Left renal pelvis (tissue), 4 donors: ENCODE data around the gene DCTPP1. TPM values are rescaled to one million over a fixed set of nuclear protein-coding genes. Genes with fewer than 3 reads are reported as not detected.

Source experiments
- DNase-seq, 4 donors: peaks; one replicate each; pipeline ENCODE4 v3.0.0-alpha.2; 2013; ENCODE audit warnings: low read depth in 4 of 4, low spot score in 3 of 4
- polyA plus RNA-seq, 4 donors: library from polyadenylated mRNA; unstranded; fragments of 120-200 nt; gene quantifications; one replicate each; pipeline ENCODE4 v1.2.1, GENCODE V29; 2013; ENCODE audit not compliant: insufficient read length in 4 of 4

Gene DCTPP1
- polyA plus RNA-seq, 4 donors: 31.4 to 50.4 (median 41.3) TPM

DNA sequence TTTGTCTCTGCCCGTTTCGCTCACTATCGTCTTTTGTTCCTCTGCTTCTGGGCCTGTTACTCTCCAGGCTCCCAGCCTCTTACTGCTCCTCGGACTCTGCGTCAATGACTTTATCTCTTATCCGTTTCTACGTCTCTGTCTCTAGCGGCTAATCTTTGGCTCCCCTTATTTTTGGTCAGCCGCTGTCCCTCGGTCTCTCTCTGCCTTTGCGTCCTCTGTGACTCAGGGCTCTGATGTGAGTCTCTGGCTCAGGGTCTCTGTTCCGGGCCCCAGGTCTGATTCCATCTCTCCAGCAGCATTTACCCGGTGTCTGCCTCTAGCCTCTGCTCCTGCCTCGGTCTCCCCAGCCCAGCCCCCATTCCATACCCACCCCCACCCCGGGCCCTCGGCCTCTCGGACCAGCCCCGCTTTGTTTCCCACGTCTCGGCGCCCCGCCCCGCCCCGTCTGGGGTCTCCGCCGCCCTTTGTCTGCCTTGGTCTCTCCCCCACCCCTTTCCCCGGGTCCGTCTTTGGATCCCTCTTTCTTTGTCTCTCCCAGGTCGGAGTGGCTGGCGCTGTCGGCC lies 35.2 kb downstream of the DCTPP1 start:
- DNase-seq: no peak

- no peak for DNase-seq
Measured at GRCh38 chr16:30383521-30383920, 46.3 kb downstream of the DCTPP1 start.

DNA sequence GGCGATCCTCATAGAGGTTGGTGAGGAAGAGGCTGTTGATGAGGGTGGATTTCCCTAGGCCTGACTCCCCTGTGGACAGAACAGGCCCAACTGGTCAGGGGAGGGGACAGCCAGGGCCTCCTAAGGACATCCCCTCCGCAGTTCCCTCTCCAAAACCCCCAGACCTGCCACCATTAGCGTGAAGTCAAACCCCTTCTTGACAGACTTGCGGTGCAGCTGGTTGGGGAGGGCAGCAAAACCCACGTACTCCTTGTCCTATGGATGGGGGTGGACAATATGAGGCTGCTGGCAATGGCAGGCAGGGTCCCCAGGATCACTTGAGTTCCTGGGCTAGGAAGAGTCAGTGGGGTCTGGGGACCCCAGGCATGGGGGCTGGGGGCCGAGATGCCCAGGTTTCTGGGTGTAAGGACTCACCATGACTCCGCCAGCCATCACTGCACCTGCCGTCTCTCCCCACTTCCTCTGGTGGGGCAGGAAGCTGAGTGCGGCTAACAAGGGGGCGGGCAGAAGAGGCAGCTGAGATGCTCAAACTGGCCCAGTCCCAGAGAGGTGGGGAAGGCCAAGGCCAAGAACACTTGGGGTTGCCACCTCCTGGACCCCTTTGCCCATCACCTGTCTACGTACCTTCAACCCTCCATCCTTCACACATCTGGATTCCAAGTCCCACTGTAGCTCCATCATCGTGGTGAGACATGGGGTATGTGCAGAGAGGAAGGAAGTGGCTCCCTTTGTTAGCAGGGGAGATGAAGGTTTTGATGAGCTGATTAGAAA lies 47.5 kb downstream of the DCTPP1 start, which contains the start of gene SEPTIN1:
Gene SEPTIN1, minus strand, starts transcription at position 451 of the 771 bp plus-strand sequence. Its CDS starts 19 bp downstream, at position 432.
- DNase-seq: no peak

DNA sequence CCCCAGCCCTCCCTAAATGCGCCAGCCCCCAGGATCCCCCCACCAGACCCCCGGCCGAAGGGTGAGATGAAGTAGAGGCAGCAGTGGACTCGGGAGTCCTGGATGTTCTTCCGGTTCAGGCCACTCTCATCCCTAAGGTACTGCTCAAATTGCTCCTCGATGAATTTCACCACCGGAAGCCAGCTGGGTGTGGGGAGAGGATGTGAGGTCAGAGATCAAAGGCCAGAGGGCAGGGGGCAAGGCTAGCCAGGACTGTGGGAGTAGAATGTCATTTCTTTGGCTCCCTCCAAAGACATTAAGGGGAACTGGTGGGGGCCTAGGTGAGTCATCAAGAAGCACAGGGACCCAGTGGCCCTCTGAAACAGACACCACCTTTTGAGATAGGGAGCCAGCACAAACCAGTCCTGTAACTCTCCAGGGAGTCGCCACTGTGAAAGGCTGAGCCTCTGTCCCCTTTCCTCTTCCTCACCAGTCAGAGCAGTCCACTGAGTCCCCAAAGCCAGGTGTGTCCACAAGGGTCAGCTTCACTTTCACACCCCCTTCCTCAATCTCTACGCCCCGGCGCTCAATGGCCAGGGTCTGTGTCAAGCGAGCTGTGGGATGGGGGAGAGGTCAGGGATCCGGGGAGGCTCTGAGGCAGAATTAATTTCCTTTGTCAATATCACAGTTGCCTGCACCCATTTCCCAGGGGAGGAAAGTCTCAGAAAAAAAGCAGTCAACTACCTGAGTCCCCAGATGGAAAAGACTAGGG lies 48.4 kb downstream of the DCTPP1 start:
- DNase-seq: no peak

DNA sequence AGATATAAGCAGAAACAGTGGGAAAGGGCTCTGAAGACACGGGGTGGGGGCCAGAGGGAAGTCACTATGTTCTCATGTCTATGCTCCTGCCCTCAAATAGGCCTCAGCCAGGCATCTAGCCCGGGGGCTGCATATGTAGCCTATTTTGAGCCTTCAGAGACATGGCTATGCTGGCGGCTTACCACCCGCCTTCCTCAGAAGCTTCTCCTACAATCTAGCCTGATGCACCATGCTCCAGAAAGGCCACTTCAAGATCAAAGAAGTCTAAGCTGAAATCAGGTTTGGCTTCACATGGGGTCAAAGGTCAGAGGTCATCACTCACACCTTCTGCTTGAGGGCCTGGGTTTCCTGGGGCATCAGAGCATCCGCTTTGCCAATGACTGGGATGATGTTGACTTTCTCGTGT lies 49.0 kb downstream of the DCTPP1 start:
- no peak for DNase-seq

GRCh38 chr16:30380072-30380802 lies 49.6 kb downstream of the DCTPP1 start:
- no peak for DNase-seq

DNA sequence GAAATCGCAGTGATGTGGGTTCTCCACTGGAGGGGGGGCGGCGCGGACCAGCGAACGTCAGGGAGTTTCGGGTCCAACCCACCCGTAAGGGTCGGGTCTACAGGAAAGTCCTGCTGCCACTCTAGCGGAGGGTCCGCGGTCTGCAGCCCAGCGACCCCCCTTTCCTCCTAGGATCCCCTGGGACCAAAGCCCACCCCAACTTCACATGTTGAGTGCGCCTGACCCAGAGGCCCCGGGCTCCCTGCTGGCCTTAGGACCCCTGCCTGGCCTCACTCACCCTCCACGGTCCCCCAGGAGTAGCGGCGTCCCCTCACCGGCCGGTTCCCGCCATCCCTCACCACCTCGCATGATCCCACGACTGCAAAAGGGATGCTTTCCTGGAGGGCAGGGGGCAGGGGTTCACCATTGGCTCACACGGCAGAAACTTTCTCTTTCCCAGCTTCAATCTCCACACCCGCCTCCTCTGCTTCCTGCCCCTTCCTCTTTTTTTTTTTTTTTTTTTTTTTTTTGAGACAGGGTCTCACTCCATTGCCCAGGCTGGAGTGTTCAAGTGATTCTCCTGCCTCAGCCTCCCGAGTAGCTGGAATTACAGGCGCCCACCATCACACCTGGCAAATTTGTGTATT lies 50.6 kb downstream of the DCTPP1 start:
- DNase-seq: no peak

DNA sequence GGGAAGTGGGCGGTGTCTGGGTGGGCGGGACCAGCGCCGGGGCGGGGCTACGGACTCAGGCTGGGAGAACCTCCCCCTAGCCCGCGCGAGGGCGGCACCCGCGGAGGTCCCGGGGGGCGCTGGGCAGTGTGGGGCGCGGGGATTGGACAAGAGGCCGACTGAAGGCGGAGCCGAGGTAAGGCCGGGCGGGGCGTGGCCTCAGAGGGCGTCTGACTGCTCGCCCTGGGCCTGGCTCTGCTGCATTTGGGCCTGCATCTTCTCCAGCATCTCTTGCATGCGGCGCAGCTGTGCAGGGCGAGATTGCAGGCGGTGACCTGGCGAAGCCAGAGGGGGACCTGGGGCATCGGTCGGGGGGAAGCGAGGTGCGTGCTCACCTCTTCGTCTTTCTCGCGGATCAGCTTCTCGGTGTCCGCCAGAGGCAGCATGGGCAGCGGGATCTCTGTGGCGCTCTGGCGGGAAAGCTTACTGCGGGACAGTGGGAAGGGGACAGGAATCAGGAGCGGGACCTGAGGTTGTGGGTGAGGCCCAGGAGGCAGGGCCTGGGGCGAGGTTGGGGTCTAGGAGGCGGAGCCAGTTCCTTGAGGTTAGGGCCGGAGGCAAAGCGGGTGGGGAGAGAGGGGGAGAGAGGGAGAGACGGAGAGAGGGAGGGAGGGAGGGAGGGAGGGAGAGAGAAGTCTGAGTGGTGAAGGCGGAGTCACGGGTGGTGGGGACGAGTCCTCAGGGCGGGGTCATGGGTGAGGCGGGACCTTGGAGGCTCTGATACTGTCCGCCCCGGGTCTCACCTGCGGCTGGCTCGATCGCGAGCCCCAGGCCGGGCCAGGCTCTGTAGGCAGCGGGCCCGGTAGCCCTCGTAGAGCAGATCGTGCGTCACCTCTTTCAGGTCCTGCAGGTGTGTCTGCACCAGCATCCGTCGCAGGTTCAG lies 51.3 kb downstream of the DCTPP1 start:
- peak; percentile 91 to 98 (median 96) for DNase-seq

DNA sequence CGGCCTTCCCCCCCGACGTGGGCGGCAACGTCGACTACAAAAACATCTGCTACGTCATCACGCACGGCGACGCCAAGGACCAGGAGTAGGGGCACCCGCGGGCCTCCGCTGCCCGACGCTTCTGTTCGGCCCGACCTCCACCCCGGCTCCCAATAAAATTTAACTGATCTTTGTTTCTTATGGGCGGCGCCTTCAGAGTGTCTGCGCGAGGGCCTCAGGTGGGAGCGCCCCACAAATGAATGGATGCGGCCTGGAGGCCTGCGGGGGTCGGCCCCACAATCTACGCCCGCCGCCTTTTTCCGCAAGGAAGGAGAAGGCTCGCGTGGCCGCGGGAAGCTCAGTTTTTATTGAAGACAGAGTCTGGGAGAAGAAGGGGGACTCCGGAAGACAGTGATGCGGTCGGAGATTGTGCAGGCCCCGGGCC lies 52.0 kb downstream of the DCTPP1 start:
- DNase-seq: peak in 2 of 4 donors; percentile 75 to 79

- no peak for DNase-seq
Measured at GRCh38 chr16:30377050-30377811, 52.6 kb downstream of the DCTPP1 start.

- no peak for DNase-seq
Measured at GRCh38 chr16:30376461-30376902, 53.3 kb downstream of the DCTPP1 start.

GRCh38 chr16:30375864-30376263 lies 54.0 kb downstream of the DCTPP1 start:
- no peak for DNase-seq

- DNase-seq: no peak
Measured at GRCh38 chr16:30374538-30374937, 55.3 kb downstream of the DCTPP1 start, which contains the start of gene MYL11. TSS of gene MYL11 (plus strand) at chr16:30374802. CDS start at chr16:30374858, 56 bp downstream.

Other genes with a start within 250 kb of the DCTPP1 start
- 10 to 100 TPM in 2 of 4 donors, 1 to 10 TPM in 2; 8.1 to 18.0 (median 12.7) TPM for gene CORO1A, start 246.4 kb downstream of the DCTPP1 start, polyA plus RNA-seq
- gene BOLA2B, start 236.4 kb downstream of the DCTPP1 start, polyA plus RNA-seq: 10 to 100 TPM; 13.0 to 38.3 (median 19.8) TPM
- gene SLX1A, start 236.2 kb downstream of the DCTPP1 start, polyA plus RNA-seq: 10 to 100 TPM in 3 of 4 donors, 1 to 10 TPM in 1; 8.4 to 50.3 (median 16.4) TPM
- 10 to 100 TPM in 1 of 4 donors, 1 to 10 TPM in 3; 5.2 to 14.4 (median 8.6) TPM for gene SULT1A3, start 230.8 kb downstream of the DCTPP1 start, polyA plus RNA-seq
- gene NPIPB13, start 181.6 kb downstream of the DCTPP1 start, polyA plus RNA-seq: 10 to 100 TPM in 2 of 4 donors, 1 to 10 TPM in 2; 3.5 to 18.0 (median 10.2) TPM
- gene CD2BP2, start 74.7 kb downstream of the DCTPP1 start, polyA plus RNA-seq: 10 to 100 TPM; 42.1 to 56.7 (median 55.7) TPM
- gene TBC1D10B, start 59.5 kb downstream of the DCTPP1 start, polyA plus RNA-seq: 10 to 100 TPM; 28.2 to 44.1 (median 34.2) TPM
- gene MYL11, start 55.2 kb downstream of the DCTPP1 start, polyA plus RNA-seq: 1 to 10 TPM in 3 of 4 donors, not detected in 1; 1.2 to 1.4 (median 1.2) TPM
- gene SEPTIN1, start 47.5 kb downstream of the DCTPP1 start, polyA plus RNA-seq: 1 to 10 TPM; 1.3 to 4.0 (median 2.1) TPM
- gene ZNF48, start 34.6 kb downstream of the DCTPP1 start, polyA plus RNA-seq: 10 to 100 TPM; 10.1 to 15.4 (median 13.1) TPM
- gene ZNF771, start 22.4 kb downstream of the DCTPP1 start, polyA plus RNA-seq: 10 to 100 TPM in 1 of 4 donors, 1 to 10 TPM in 3; 4.6 to 10.0 (median 5.2) TPM
- 10 to 100 TPM; 31.6 to 94.3 (median 89.1) TPM for gene SEPHS2, start 15.8 kb upstream of the DCTPP1 start, polyA plus RNA-seq
- 1 to 10 TPM; 1.4 to 2.5 (median 2.1) TPM for gene ITGAL, start 42.7 kb upstream of the DCTPP1 start, polyA plus RNA-seq
- gene ZNF768, start 96.5 kb upstream of the DCTPP1 start, polyA plus RNA-seq: 10 to 100 TPM; 36.0 to 69.0 (median 50.0) TPM
- 10 to 100 TPM in 3 of 4 donors, 1 to 10 TPM in 1; 8.8 to 10.6 (median 10.5) TPM for gene ZNF747, start 104.8 kb upstream of the DCTPP1 start, polyA plus RNA-seq
- gene ZNF764, start 128.3 kb upstream of the DCTPP1 start, polyA plus RNA-seq: 10 to 100 TPM; 10.2 to 15.4 (median 11.6) TPM
- gene ZNF688, start 141.7 kb upstream of the DCTPP1 start, polyA plus RNA-seq: 10 to 100 TPM; 10.5 to 17.5 (median 13.3) TPM
- gene ZNF785, start 155.7 kb upstream of the DCTPP1 start, polyA plus RNA-seq: 10 to 100 TPM; 16.8 to 31.6 (median 19.6) TPM
- gene ZNF689, start 180.4 kb upstream of the DCTPP1 start, polyA plus RNA-seq: 10 to 100 TPM; 10.6 to 14.6 (median 13.2) TPM
- gene PRR14, start 220.9 kb upstream of the DCTPP1 start, polyA plus RNA-seq: 10 to 100 TPM; 32.8 to 54.7 (median 44.2) TPM
- 10 to 100 TPM; 45.4 to 85.1 (median 52.8) TPM for gene FBRS, start 228.4 kb upstream of the DCTPP1 start, polyA plus RNA-seq